ENCODE measurements around the gene MIOX.
A peak's percentile ranks its signal among the peaks of the same experiment; 100 is the strongest.
"Not testable (repeated sequence)": the region's sequence is repeated elsewhere in the genome, so short reads cannot be mapped to it uniquely, and the experiment has no call there.

The MIOX gene

GRCh38 chr22:50516068-50516467, 29.4 kb downstream of the MIOX start:
- no peaks in the 10 kb centered on the region for H3K9me3 ChIP-seq (ENCODE audit: insufficient read depth, low read length)
- TF ChIP-seq ZNF274 (IDR thresholded peaks at IDR 0.05; ENCODE audit: low read depth, low read length) (no peak), SUZ12 (IDR thresholded peaks at IDR 0.05; ENCODE audit: extremely low read depth, insufficient read depth, insufficient read length) (no peak), YY1 (IDR thresholded peaks at IDR 0.05; ENCODE audit: insufficient read depth, insufficient read length) (no peak)
- H3K4me3 ChIP-seq (ENCODE audit: insufficient read length, low read depth): no peak overlapping the region
- H3K4me1 ChIP-seq (ENCODE audit: insufficient read depth, insufficient read length): no peaks in the 10 kb centered on the region
- no peaks in the 10 kb centered on the region for H3K27me3 ChIP-seq (ENCODE audit: insufficient read depth, insufficient read length)
- peak overlapping the region; percentile 50 for H3K9ac ChIP-seq (ENCODE audit: insufficient read length, low read depth)
- H3K36me3 ChIP-seq (ENCODE audit: insufficient read depth, insufficient read length, low read length): peaks cover 56% of the 10 kb centered on the region
- DNase-seq (ENCODE audit: low read depth, low spot score): no peak

GRCh38 chr22:50516891-50517290, 30.2 kb downstream of the MIOX start:
- TF ChIP-seq SUZ12 (IDR thresholded peaks at IDR 0.05; ENCODE audit: extremely low read depth, insufficient read depth, insufficient read length) (no peak), YY1 (IDR thresholded peaks at IDR 0.05; ENCODE audit: insufficient read depth, insufficient read length) (no peak), ZNF274 (IDR thresholded peaks at IDR 0.05; ENCODE audit: low read depth, low read length) (no peak)

GRCh38 chr22:50517495-50518260, 31.0 kb downstream of the MIOX start:
- no peak for DNase-seq (ENCODE audit: low read depth, low spot score)
- peaks cover under 1% of the 10 kb centered on the region for H3K4me1 ChIP-seq (ENCODE audit: insufficient read depth, insufficient read length)
- H3K9ac ChIP-seq (ENCODE audit: insufficient read length, low read depth): no peak overlapping the region
- H3K27me3 ChIP-seq (ENCODE audit: insufficient read depth, insufficient read length): no peaks in the 10 kb centered on the region
- H3K4me3 ChIP-seq (ENCODE audit: insufficient read length, low read depth): no peak overlapping the region
- TF ChIP-seq ZNF274 (IDR thresholded peaks at IDR 0.05; ENCODE audit: low read depth, low read length) (no peak), SUZ12 (IDR thresholded peaks at IDR 0.05; ENCODE audit: extremely low read depth, insufficient read depth, insufficient read length) (no peak), YY1 (IDR thresholded peaks at IDR 0.05; ENCODE audit: insufficient read depth, insufficient read length) (no peak)
- peaks cover 67% of the 10 kb centered on the region for H3K36me3 ChIP-seq (ENCODE audit: insufficient read depth, insufficient read length, low read length)
- no peaks in the 10 kb centered on the region for H3K9me3 ChIP-seq (ENCODE audit: insufficient read depth, low read length)

More at GRCh38 chr22:50516891-50517290, 30.2 kb downstream of the MIOX start:
- H3K27me3 ChIP-seq (ENCODE audit: insufficient read depth, insufficient read length): no peaks in the 10 kb centered on the region
- DNase-seq (ENCODE audit: low read depth, low spot score): no peak
- no peak overlapping the region for H3K4me3 ChIP-seq (ENCODE audit: insufficient read length, low read depth)
- no peaks in the 10 kb centered on the region for H3K4me1 ChIP-seq (ENCODE audit: insufficient read depth, insufficient read length)
- peaks cover 63% of the 10 kb centered on the region for H3K36me3 ChIP-seq (ENCODE audit: insufficient read depth, insufficient read length, low read length)
- no peak overlapping the region for H3K9ac ChIP-seq (ENCODE audit: insufficient read length, low read depth)
- H3K9me3 ChIP-seq (ENCODE audit: insufficient read depth, low read length): no peaks in the 10 kb centered on the region

GRCh38 chr22:50518606-50519005, 31.9 kb downstream of the MIOX start:
- Histone ChIP-seq H3K36me3 (ENCODE audit: insufficient read depth, insufficient read length, low read length) (peaks cover 76% of the 10 kb centered on the region), H3K9me3 (ENCODE audit: insufficient read depth, low read length) (no peaks in the 10 kb centered on the region), H3K4me1 (ENCODE audit: insufficient read depth, insufficient read length) (peaks cover 2% of the 10 kb centered on the region), H3K4me3 (ENCODE audit: insufficient read length, low read depth) (no peak overlapping the region), H3K9ac (ENCODE audit: insufficient read length, low read depth) (no peak overlapping the region), H3K27me3 (ENCODE audit: insufficient read depth, insufficient read length) (no peaks in the 10 kb centered on the region)
- TF ChIP-seq SUZ12 (IDR thresholded peaks at IDR 0.05; ENCODE audit: extremely low read depth, insufficient read depth, insufficient read length) (no peak), YY1 (IDR thresholded peaks at IDR 0.05; ENCODE audit: insufficient read depth, insufficient read length) (no peak), ZNF274 (IDR thresholded peaks at IDR 0.05; ENCODE audit: low read depth, low read length) (no peak)
- no peak for DNase-seq (ENCODE audit: low read depth, low spot score)

- TF ChIP-seq ZNF274 (IDR thresholded peaks at IDR 0.05; ENCODE audit: low read depth, low read length) (no peak), YY1 (IDR thresholded peaks at IDR 0.05; ENCODE audit: insufficient read depth, insufficient read length) (no peak), SUZ12 (IDR thresholded peaks at IDR 0.05; ENCODE audit: extremely low read depth, insufficient read depth, insufficient read length) (no peak)
Observed at GRCh38 chr22:50519151-50519550, 32.5 kb downstream of the MIOX start.

GRCh38 chr22:50520184-50520583, 33.5 kb downstream of the MIOX start:
- not testable (repeated sequence) for H3K4me1 ChIP-seq (ENCODE audit: insufficient read depth, insufficient read length); DNase-seq (ENCODE audit: low read depth, low spot score); H3K9ac ChIP-seq (ENCODE audit: insufficient read length, low read depth); H3K27me3 ChIP-seq (ENCODE audit: insufficient read depth, insufficient read length); H3K9me3 ChIP-seq (ENCODE audit: insufficient read depth, low read length); H3K4me3 ChIP-seq (ENCODE audit: insufficient read length, low read depth)
- H3K36me3 ChIP-seq (ENCODE audit: insufficient read depth, insufficient read length, low read length): peaks cover 81% of the 10 kb centered on the region

More at GRCh38 chr22:50519151-50519550, 32.5 kb downstream of the MIOX start:
- Histone ChIP-seq H3K4me3 (ENCODE audit: insufficient read length, low read depth) (no peak overlapping the region), H3K36me3 (ENCODE audit: insufficient read depth, insufficient read length, low read length) (peaks cover 82% of the 10 kb centered on the region), H3K9ac (ENCODE audit: insufficient read length, low read depth) (no peak overlapping the region), H3K4me1 (ENCODE audit: insufficient read depth, insufficient read length) (peaks cover 2% of the 10 kb centered on the region), H3K27me3 (ENCODE audit: insufficient read depth, insufficient read length) (no peaks in the 10 kb centered on the region), H3K9me3 (ENCODE audit: insufficient read depth, low read length) (no peaks in the 10 kb centered on the region)
- DNase-seq (ENCODE audit: low read depth, low spot score): no peak

GRCh38 chr22:50520826-50521453, 34.3 kb downstream of the MIOX start:
- no peaks in the 10 kb centered on the region for H3K27me3 ChIP-seq (ENCODE audit: insufficient read depth, insufficient read length)
- H3K9ac ChIP-seq (ENCODE audit: insufficient read length, low read depth): no peak overlapping the region
- H3K4me3 ChIP-seq (ENCODE audit: insufficient read length, low read depth): no peak overlapping the region
- no peaks in the 10 kb centered on the region for H3K9me3 ChIP-seq (ENCODE audit: insufficient read depth, low read length)
- H3K36me3 ChIP-seq (ENCODE audit: insufficient read depth, insufficient read length, low read length): peaks cover 77% of the 10 kb centered on the region
- H3K4me1 ChIP-seq (ENCODE audit: insufficient read depth, insufficient read length): peaks cover 7% of the 10 kb centered on the region
- no peak for TF ChIP-seq ZNF274 (IDR thresholded peaks at IDR 0.05; ENCODE audit: low read depth, low read length)
- no peak for TF ChIP-seq SUZ12 (IDR thresholded peaks at IDR 0.05; ENCODE audit: extremely low read depth, insufficient read depth, insufficient read length)
- TF ChIP-seq YY1 (IDR thresholded peaks at IDR 0.05; ENCODE audit: insufficient read depth, insufficient read length): no peak
- DNase-seq (ENCODE audit: low read depth, low spot score): no peak

All from NT2/D1 (cell line).